Measurements from ENCODE around the gene CILP2.

DNA sequence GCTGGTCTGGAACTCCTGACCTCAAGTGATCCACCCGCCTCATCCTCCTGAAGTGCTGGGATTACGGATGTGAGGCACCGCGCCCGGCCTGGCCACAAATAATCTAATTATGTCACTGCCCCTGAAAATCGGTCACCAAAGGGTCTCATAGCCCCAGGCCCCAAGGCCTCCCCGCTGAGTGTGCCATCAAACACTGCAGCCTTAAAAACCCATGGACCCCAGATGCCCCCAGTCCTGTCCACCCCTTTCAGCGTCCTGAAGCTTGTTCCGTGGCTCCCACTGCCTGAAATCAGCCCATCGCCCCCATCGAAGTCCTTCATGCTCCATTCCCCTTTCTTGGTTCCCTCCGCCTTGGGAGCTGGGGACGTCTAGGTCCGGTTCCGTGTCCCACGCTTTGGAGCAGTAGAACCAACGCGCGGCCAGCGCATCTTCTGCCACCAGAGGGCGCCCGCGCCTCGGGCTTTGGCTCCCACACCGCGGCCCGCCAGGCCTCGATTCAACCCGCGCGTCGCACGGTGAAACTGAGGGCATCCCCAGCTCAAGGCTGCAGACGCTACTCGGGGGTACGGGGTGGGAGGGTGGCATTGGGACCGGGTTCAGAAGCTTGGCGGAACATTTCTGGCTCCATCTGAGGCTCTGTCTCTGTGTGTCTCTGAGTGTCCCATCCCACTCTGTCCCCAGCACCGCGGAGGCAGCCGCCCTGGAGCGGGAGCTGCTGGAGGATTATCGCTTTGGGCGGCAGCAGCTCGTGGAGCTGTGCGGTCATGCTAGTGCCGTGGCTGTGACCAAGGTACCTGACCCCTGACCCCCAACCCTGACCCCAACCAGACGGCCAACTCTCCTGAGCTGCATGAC, 5.9 kb upstream of the CILP2 start:
- no peak for TF ChIP-seq POLR2A (IDR thresholded peaks at IDR 0.05)
- TF ChIP-seq, protein P1, sequence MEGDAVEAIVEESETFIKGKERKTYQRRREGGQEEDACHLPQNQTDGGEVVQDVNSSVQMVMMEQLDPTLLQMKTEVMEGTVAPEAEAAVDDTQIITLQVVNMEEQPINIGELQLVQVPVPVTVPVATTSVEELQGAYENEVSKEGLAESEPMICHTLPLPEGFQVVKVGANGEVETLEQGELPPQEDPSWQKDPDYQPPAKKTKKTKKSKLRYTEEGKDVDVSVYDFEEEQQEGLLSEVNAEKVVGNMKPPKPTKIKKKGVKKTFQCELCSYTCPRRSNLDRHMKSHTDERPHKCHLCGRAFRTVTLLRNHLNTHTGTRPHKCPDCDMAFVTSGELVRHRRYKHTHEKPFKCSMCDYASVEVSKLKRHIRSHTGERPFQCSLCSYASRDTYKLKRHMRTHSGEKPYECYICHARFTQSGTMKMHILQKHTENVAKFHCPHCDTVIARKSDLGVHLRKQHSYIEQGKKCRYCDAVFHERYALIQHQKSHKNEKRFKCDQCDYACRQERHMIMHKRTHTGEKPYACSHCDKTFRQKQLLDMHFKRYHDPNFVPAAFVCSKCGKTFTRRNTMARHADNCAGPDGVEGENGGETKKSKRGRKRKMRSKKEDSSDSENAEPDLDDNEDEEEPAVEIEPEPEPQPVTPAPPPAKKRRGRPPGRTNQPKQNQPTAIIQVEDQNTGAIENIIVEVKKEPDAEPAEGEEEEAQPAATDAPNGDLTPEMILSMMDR (IDR thresholded peaks at IDR 0.05), result peak; percentile 90 to 97 (median 94)

All from body of pancreas (tissue), 4 donors.